Renal pelvis (tissue), 4 donors: ENCODE results near the gene ARHGAP23. TPM values are rescaled to one million over a fixed set of nuclear protein-coding genes. Genes with fewer than 3 reads are reported as not detected.
"Not testable (repeated sequence)": the region's sequence is repeated elsewhere in the genome, so short reads cannot be mapped to it uniquely, and the experiment has no call there.

Experiments
- DNase-seq: peaks from one replicate; pipeline ENCODE4 v3.0.0-alpha.2; 2013
- polyA plus RNA-seq, 3 donors: library from polyadenylated mRNA; unstranded; fragments of 120-200 nt; gene quantifications; one replicate each; pipeline ENCODE4 v1.2.1, GENCODE V29; 2013; ENCODE audit not compliant: insufficient read length in 3 of 3

The ARHGAP23 gene
- polyA plus RNA-seq, 3 donors = 56.8 to 57.7 (median 57.6) TPM

DNA sequence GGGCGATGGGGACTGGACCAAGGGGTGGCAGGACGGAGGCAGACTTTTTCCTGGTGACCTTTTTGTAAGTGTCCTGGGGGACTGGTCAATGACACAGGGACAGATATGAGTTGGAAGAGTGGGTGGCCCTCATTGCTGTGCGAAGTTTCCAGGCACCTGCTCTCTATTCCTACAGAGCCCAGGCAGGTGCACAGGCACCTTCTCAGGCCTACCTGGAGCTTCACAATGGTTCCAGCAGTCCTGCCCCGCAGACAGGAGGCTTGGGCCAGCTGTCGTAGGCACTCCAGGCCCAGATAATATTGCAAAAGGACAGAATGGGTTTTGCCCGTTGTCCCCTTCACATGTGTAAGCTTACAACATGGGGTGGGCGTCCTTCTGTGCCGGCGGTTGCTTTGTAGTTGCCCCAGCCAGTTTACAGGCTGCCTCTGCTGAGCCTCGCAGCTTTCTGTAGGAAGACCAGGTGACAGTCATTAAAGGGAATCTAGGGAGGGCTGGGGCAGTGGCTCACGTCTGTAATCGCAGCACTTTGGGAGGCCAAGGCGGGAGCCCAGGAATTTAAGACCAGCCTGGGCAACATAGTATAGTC, 84.3 kb downstream of the ARHGAP23 start:
- DNase-seq = no peak

DNA sequence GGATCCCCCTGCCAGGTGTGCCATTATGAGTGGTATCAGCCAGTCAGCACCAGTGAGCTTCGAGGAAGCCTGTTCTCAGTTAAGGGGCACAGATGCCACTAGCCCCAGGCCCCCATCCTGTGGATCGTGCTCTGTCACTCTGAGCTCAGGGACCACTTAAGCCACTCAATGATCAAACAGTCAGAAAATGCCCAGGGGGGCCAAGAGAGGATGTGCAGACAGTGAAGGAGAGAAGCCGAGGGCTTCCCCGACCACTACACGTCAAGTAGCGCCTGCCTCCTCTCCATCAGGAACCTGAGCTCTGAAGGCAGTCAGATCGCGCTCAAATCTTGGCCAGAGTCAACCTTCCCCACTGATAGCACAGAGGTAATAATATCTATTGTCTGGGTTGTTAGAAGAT, 98.3 kb downstream of the ARHGAP23 start:
- DNase-seq = not testable (repeated sequence)

DNA sequence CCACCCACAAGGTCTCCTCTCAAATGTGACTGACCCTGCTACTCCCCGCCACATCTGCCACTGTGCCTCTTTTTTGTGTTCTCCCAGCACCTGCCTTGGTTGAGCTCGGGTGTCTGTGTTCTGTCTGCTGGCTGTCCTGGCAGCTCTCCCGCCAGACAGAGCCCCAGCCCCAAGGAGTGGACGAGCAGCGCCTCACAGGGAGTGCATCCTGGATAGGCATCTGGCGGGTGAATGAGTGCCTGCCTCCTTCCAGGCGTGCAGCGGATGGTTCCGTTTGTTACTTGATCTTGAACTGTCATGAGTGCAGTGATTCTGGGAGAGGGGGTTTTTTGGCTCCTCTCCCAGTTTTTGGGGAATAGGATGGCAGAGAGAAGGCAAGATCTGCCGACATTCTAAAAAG, 99.9 kb downstream of the ARHGAP23 start:
- not testable (repeated sequence) for DNase-seq

DNA sequence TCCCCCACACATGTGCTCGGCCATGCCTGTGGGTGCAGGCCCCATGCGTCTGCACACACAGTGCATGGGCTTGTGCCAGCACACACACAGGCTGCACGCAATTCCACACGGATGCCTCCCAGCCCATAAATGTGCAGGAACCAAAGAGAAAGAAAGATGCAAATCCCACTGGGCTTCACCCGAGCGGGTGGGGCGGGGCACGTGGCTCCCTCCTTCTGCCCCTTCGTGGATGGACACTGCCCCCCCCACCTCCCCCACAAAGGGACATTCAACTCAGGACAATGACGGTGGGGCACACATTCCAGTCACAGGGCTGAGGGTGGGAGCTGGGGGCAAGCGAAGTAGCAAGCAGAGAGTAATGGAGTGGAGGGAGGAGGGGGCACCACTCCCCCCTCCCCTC, 102.6 kb downstream of the ARHGAP23 start:
- not testable (repeated sequence) for DNase-seq

GRCh38 chr17:38531761-38532160, 103.5 kb downstream of the ARHGAP23 start:
- DNase-seq = not testable (repeated sequence)

DNA sequence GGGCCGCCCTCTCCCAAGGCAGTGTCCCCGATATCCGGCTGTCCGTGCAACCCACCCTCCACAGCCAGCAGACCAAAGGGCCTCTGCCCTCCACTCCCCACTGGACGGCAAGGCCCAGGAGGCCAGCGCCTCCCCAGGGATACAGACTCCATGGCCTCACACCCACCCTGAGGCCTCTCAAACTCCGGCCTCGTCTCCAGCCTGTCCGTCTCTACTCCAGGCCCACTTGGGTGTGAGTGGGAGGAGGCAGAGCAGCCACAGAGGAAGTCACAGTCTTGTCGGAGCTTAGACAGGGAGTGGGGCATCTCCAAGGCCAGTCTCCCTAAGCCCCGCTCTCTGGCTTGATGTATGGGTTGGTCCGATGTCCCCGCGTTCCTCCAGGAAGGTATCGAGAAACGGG, 104.2 kb downstream of the ARHGAP23 start:
- no peak for DNase-seq

GRCh38 chr17:38533241-38533640, 105.0 kb downstream of the ARHGAP23 start:
- DNase-seq = no peak

GRCh38 chr17:38533866-38534497, 105.7 kb downstream of the ARHGAP23 start:
- DNase-seq = no peak

- no peak for DNase-seq
These were observed 106.2 kb downstream of the ARHGAP23 start for GRCh38 chr17:38534498-38534885.

GRCh38 chr17:38535886-38536285, 107.6 kb downstream of the ARHGAP23 start:
- DNase-seq = no peak

- DNase-seq = no peak
These were observed 108.4 kb downstream of the ARHGAP23 start for GRCh38 chr17:38536661-38537060.

GRCh38 chr17:38538906-38539305, 110.6 kb downstream of the ARHGAP23 start:
- no peak for DNase-seq

DNA sequence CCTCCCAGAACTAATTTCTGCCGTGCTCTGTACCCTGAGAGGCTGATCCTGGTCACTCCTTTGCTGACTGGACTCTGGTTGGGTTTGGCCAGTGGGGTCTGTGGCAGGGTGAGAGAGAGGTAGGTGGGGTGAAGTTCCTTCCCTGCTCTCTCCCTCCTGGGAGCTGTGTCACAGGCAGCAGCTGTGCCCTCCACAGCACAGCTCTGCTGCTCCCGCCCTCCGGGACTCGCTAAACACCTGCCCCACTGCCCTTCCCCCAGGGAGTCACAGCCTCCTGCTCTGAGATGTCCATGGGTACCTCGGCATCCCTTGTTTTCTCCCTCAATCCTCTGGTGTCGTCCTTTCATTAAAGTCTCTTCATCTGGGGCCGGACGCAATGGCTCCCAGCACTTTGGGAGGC, 111.1 kb downstream of the ARHGAP23 start:
- no peak for DNase-seq

- no peak for DNase-seq
These were observed 112.3 kb downstream of the ARHGAP23 start for GRCh38 chr17:38540514-38541045.

GRCh38 chr17:38541281-38541680, 113.0 kb downstream of the ARHGAP23 start:
- DNase-seq = no peak

DNA sequence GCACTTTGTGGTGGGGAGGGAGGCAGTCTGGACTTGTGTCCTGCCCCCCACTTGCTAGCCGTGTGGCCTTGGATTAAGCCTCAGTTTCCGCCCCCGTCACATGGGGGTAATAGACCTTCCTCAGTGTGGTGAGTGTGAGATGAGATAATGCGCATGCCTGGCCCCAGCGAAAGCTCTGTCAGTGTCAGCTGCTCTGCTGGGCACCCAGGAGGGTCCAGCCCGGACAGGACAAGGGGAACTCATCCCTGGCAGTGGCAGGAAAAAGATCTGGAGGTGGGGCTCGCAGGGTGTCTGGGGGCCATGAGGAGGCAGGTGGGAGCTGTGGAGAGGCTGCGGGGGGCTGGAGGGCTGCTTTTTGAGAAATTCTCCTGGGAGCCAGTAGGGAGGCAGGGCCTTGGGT, 114.0 kb downstream of the ARHGAP23 start:
- DNase-seq = no peak

GRCh38 chr17:38543403-38544174, 115.3 kb downstream of the ARHGAP23 start:
- no peak for DNase-seq

- DNase-seq = no peak
These were observed 116.0 kb downstream of the ARHGAP23 start for GRCh38 chr17:38544175-38544838.

DNA sequence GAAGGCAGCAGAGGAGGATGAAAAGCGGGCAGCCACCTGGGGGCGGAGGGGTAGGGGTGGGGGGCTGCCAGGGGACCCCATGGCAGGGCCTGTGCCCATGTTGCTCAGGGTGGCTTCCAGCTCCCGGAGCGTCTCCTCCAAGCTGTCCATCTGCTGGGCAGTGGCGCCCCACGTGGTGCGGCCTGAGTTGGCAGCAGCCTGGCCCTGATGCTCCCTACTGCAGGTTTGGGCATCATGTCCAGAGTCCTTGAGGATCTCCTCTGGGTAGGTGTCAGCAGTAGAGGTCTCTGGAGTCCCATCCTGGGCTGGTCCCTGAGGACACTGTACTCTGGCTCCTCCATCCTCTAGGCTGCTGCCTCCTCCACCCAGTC, 116.6 kb downstream of the ARHGAP23 start:
- no peak for DNase-seq

DNA sequence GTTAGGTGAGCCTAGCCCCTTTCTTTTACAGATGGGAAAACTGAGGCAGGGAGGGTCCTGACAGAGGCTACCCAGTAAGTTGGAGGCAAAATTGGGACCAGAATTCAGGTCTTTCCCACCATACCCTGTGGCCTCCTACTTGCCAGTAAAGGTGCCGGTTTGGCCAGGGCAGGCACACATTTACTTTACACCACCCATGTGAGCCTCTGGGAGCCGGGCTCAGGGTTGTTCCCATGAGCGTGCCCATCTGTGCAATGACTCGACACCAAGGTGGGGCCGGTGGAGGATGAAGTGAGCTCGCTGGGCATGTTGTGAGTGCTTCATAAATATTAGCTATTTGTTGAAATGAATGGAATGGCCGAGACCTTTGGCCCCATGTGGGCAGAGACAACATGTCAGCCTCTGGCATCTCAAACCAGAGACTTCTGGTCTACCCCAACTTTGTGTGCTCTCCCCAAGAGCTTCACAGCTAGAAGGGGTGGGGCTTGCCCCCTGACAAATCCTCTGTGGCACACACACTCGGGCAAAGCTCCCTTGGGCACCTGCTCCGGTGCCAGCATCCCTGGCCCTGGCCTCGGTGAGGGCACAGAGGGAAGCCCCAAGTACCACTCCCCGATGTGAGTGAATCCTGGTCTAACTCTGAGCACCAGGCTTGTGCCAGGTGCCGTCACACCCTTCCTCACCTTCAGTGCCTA, 117.4 kb downstream of the ARHGAP23 start:
- no peak for DNase-seq

- no peak for DNase-seq
These were observed 118.1 kb downstream of the ARHGAP23 start for GRCh38 chr17:38546396-38546795.

GRCh38 chr17:38547444-38547843, 119.2 kb downstream of the ARHGAP23 start:
- no peak for DNase-seq
